HG03342 (cell line): ENCODE data around the gene GATA5.

Source experiments
- ATAC-seq: cut with Tn5 transposase; IDR thresholded peaks from one replicate; pipeline ENCODE4 v1.9.1; 2021; ENCODE audit warnings: mild to moderate bottlenecking, moderate library complexity; ENCODE audit not compliant: unreplicated experiment

The GATA5 gene

GRCh38 chr20:62473717-62474603 is 1.8 kb downstream of the GATA5 start:
- ATAC-seq: no peak

- ATAC-seq: no peak
These were observed 2.7 kb downstream of the GATA5 start for GRCh38 chr20:62472941-62473585.

- no peak for ATAC-seq
These were observed 3.5 kb downstream of the GATA5 start for GRCh38 chr20:62472138-62472940.

GRCh38 chr20:62470459-62470858 is 5.3 kb downstream of the GATA5 start:
- no peak for ATAC-seq

- ATAC-seq: no peak
These were observed 5.8 kb downstream of the GATA5 start for GRCh38 chr20:62470001-62470400.

GRCh38 chr20:62469352-62469751 is 6.4 kb downstream of the GATA5 start:
- no peak for ATAC-seq

- ATAC-seq: no peak
These were observed 8.8 kb downstream of the GATA5 start for GRCh38 chr20:62466806-62467537.

GRCh38 chr20:62466072-62466760 is 9.6 kb downstream of the GATA5 start:
- no peak for ATAC-seq

GRCh38 chr20:62464990-62465389 is 10.8 kb downstream of the GATA5 start:
- no peak for ATAC-seq

- no peak for ATAC-seq
These were observed 11.4 kb downstream of the GATA5 start for GRCh38 chr20:62464425-62464770.

GRCh38 chr20:62463651-62464424 is 12.0 kb downstream of the GATA5 start:
- ATAC-seq: no peak

- no peak for ATAC-seq
These were observed 12.7 kb downstream of the GATA5 start for GRCh38 chr20:62462976-62463592.

GRCh38 chr20:62461834-62462233 is 14.0 kb downstream of the GATA5 start:
- ATAC-seq: no peak

- ATAC-seq: no peak
These were observed 14.6 kb downstream of the GATA5 start for GRCh38 chr20:62461157-62461556.

GRCh38 chr20:62460678-62461077 is 15.1 kb downstream of the GATA5 start:
- ATAC-seq: no peak

- no peak for ATAC-seq
These were observed 16.3 kb downstream of the GATA5 start for GRCh38 chr20:62459488-62459887.

- ATAC-seq: no peak
These were observed 17.2 kb downstream of the GATA5 start for GRCh38 chr20:62458275-62459251.

- ATAC-seq: no peak
These were observed 18.0 kb downstream of the GATA5 start for GRCh38 chr20:62457831-62458230.
